T-cell (primary cell): ENCODE data around the gene CHTF8. TPM values are rescaled to one million over a fixed set of nuclear protein-coding genes. Genes with fewer than 3 reads are reported as not detected.

ENCODE experiments used
- total RNA-seq, 35 experiments: library from RNA in 6 of 35; stranded (reverse) in 6 of 35; fragments of 120-200 nt in 1 of 35; gene quantifications; one replicate each; pipeline versions ENCODE4 v1.2.1 to v1.2.4 and lab custom pipeline; 2013 to 2026

The CHTF8 gene
- total RNA-seq, 5 donors from 2014 or later (not counting 1 experiment from before 2014, with no cell fraction given): 64.8 to 138 (median 124) TPM

Other genes with a start within 250 kb of the CHTF8 start
- gene HAS3, start 26.9 kb downstream of the CHTF8 start, total RNA-seq: 1 to 10 TPM; 2.0 to 4.7 (median 3.4) TPM
- gene UTP4, start 61 bp upstream of the CHTF8 start, total RNA-seq: 10 to 100 TPM; 30.3 to 42.5 (median 37.8) TPM
- 10 to 100 TPM; 13.2 to 23.1 (median 17.3) TPM for gene SNTB2, start 54.6 kb upstream of the CHTF8 start, total RNA-seq
- 10 to 100 TPM; 40.5 to 61.9 (median 55.9) TPM for gene VPS4A, start 178.8 kb upstream of the CHTF8 start, total RNA-seq
- gene PDF, start 198.0 kb upstream of the CHTF8 start, total RNA-seq: 10 to 100 TPM in 3 of 5 donors, 1 to 10 TPM in 2; 5.3 to 20.5 (median 16.1) TPM
- 10 to 100 TPM; 31.2 to 70.4 (median 59.8) TPM for gene COG8, start 207.0 kb upstream of the CHTF8 start, total RNA-seq
- 10 to 100 TPM; 23.7 to 32.9 (median 29.6) TPM for gene NIP7, start 207.2 kb upstream of the CHTF8 start, total RNA-seq
- gene TMED6, start 219.2 kb upstream of the CHTF8 start, total RNA-seq: 1 to 10 TPM; 2.6 to 4.6 (median 3.0) TPM